HG02852 (cell line): ENCODE data around the gene CENPP.

ENCODE experiments used
- ATAC-seq: cut with Tn5 transposase; IDR thresholded peaks from one replicate; pipeline ENCODE4 v1.9.1; 2021; ENCODE audit warnings: mild to moderate bottlenecking, moderate library complexity; ENCODE audit not compliant: unreplicated experiment

Gene CENPP

GRCh38 chr9:92633614-92634278, 308.0 kb downstream of the CENPP start:
- no peak for ATAC-seq

- ATAC-seq: no peak
Observed at GRCh38 chr9:92634712-92635605, 309.2 kb downstream of the CENPP start.

GRCh38 chr9:92635760-92636159, 310.0 kb downstream of the CENPP start:
- no peak for ATAC-seq

- no peak for ATAC-seq
Observed at GRCh38 chr9:92636627-92637026, 310.9 kb downstream of the CENPP start.

- no peak for ATAC-seq
Observed at GRCh38 chr9:92637326-92637725, 311.6 kb downstream of the CENPP start.

GRCh38 chr9:92637886-92638620, 312.3 kb downstream of the CENPP start:
- no peak for ATAC-seq

GRCh38 chr9:92638621-92639101, 312.9 kb downstream of the CENPP start:
- ATAC-seq: no peak

GRCh38 chr9:92639124-92639523, 313.4 kb downstream of the CENPP start:
- no peak for ATAC-seq

- ATAC-seq: no peak
Observed at GRCh38 chr9:92639791-92640271, 314.1 kb downstream of the CENPP start.

- no peak for ATAC-seq
Observed at GRCh38 chr9:92640398-92641091, 314.8 kb downstream of the CENPP start.

GRCh38 chr9:92641092-92641809, 315.5 kb downstream of the CENPP start:
- no peak for ATAC-seq

- no peak for ATAC-seq
Observed at GRCh38 chr9:92642041-92642451, 316.3 kb downstream of the CENPP start.

- no peak for ATAC-seq
Observed at GRCh38 chr9:92642564-92642963, 316.8 kb downstream of the CENPP start.

GRCh38 chr9:92644278-92644677, 318.5 kb downstream of the CENPP start:
- no peak for ATAC-seq

GRCh38 chr9:92645041-92645440, 319.3 kb downstream of the CENPP start:
- no peak for ATAC-seq

- no peak for ATAC-seq
Observed at GRCh38 chr9:92647671-92648473, 322.1 kb downstream of the CENPP start.

- ATAC-seq: no peak
Observed at GRCh38 chr9:92648474-92648971, 322.8 kb downstream of the CENPP start.

GRCh38 chr9:92649007-92649406, 323.3 kb downstream of the CENPP start:
- no peak for ATAC-seq

- ATAC-seq: no peak
Observed at GRCh38 chr9:92650296-92650695, 324.5 kb downstream of the CENPP start.
